HG03097 (cell line): ENCODE data around the gene LSP1.
"Not testable (repeated sequence)": the region's sequence is repeated elsewhere in the genome, so short reads cannot be mapped to it uniquely, and the experiment has no call there.

Experiments used
- ATAC-seq: cut with Tn5 transposase; IDR thresholded peaks from one replicate; pipeline ENCODE4 v1.9.1; 2021; ENCODE audit not compliant: unreplicated experiment, low FRiP score

The LSP1 gene

GRCh38 chr11:1862588-1863351 is 9.9 kb downstream of the LSP1 start:
- ATAC-seq, result no peak

GRCh38 chr11:1863352-1864216 is 10.7 kb downstream of the LSP1 start:
- ATAC-seq, result no peak

DNA sequence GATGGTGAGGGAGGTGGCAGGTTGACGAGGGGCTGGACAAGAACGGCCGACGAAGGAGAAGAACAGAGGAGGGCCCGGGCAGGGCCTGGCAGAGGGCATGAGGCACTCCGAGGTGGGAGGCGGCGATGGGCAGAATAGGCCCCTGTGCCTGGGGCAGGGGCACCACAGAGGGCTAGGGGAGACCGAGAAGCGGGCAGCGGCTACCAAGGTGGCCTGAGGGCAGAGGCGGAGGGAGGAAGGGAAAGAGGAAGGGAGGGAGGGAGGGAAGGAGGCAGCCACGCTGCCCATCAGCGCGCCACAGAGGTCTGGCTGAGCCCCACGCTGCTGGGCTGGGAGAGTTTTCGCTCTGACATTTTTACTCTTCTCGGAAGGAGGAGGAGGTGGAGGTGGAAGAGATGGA is 11.3 kb downstream of the LSP1 start:
- no peak for ATAC-seq

- ATAC-seq, result no peak
Observed at GRCh38 chr11:1864831-1865665, 12.2 kb downstream of the LSP1 start.

DNA sequence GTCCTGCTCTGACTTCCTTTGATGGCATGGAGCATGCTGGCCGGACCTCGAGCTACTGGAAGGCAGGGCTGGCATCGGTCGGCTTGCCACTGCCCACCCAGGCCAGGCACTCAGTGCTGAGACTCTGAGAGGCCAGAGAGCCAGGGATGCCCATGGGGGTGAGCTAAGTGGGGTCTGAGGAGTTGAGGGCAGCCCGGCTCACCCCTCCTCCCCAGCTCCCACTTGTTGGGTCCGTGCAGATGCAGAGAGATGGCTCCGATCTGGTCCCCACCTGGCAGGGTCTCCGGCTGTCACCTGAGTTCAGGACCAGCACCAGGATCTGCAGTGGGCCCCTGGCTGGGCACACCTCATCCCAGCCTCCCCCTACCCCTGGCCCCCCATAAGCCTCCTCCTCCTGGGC is 13.3 kb downstream of the LSP1 start:
- ATAC-seq, result no peak

DNA sequence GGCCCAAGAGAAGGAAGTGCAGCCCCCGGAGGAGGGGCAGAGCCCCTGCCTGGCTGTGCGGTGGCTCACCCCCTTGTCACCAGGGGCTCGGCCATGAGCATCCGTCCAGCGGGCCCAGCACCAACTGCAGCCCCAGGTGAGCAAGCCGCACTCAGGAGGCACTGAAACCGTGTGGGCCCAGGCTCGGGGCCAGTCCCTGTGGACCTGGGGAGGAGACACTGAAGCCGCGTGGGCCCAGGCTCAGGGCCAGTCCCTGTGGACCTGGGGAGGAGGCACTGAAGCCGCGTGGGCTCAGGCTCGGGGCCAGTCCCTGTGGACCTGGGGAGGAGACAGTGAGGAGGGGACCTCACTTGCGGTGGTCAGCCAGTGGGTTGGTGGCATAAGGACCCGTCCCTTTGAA is 13.9 kb downstream of the LSP1 start:
- no peak for ATAC-seq

- ATAC-seq, result no peak
Observed at GRCh38 chr11:1867381-1867780, 14.5 kb downstream of the LSP1 start.

DNA sequence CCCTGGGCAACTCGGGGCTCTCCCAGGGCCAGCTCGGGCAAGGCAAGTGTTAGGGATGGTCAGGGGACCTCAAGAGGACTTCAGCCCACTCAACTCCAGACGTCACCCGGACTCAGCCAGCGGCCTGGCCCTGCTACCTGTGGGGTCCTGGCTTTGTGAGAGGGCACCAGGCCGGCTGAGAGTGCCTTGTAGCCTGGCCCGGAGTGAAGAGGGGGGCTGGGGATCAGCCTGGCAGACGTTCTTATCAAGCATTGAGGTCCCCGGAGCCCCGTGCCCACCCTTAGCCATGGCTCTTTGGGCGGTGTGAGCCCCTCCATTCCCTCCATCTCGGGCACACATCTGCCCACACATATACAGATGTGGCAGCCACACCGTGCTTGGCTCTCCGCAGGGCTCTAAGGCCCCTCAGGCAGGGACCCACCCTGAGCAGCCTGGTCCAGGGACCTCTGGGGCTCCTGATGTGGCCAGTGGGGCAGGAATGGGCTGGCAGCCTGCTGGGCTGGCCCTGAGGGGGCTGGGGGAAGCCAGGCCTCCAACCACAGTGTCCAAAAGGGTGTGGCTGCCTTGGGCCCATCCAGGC is 15.3 kb downstream of the LSP1 start:
- no peak for ATAC-seq

DNA sequence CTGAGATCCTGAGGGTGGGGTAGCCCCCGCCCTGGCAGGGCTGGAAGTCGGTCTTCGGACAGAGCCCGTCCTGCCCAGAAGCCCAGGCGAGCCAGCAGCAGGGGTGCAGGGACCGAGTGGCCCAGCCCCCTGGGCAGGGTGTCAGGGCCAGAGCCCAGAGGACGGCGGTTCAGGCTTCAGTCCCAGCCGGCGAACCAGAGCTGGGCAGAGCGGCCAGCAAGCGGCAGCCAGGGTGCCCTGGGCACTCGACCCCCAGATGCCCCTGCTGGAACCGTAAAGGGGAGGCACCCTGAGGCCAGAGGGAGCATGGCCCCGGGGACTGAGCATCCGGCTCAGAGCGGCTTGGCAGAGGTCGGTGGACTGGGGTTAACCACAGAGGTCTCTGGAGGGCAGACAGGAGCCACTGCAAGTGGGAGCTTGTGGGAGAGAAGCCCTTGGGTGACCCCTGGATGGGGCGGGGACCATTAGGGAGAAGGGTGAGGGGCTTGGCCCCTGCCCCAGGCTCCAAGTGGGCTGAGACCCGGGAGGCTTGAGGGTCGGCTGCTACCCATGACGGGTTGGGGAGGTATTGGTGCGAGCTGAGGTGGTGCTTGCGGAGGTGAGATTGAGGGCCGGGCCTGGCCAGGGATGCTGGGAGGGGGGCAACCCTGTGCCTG is 15.9 kb downstream of the LSP1 start:
- ATAC-seq, result no peak

DNA sequence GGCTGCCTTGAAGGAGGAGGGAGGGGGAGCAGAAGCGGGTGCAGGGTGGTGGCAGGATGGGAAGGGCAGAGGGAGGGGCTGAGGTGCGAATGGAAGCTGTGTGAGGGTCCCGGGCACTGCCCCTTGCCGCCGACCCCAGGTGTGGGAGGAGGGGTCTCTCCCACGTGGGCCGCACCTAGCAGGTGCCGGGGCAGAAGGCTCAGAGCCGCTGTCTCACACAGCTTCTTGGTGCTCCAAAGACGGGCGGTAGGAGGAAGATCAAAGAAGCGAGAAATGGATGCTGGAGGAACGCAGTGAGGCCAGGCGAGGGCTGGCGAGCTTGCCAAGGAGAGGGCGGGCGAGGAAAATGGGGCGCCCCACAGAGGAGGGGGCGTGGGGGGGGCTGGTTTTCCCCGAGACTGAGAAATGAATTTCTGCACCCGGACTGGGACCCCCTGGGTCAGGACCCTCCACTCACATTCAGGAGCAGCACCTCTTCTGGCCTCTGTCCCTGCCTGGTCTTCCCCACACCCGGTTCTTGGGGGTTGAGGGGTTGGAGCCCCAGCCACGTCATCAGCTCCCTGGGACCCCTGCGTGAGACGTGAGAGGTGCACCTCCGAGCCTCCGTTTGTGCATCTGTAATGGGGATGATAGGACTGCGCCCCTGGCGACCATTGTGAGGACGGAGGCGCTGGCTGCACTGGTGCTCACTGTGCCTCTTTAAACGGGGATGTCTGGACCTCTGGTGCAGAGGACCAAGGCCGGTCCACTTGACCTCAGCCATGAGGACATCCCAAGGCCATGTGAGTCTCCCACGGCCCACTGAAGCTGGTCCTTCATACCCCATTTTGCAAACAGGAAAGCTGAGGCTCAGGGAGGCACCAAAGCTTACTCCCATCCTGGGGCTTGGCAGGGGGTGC is 16.8 kb downstream of the LSP1 start:
- no peak for ATAC-seq

DNA sequence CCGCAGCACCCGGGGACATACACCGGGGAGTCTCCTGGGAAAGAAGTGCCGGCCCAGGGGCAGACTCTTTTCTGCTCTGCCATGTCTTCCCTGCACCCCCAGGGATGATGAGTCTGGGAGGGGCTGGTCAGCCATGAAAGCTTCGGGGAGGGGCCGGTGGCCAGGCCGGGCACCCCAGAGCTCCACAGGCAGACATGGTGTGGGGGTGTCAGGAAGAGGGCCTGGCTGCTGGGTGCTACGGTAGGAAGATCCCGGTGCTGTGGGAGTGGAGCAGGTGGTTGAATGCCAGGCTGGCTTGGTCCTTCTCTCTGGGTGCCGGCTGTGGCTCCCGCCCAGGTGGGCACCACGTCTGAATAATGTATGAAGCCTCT is 17.4 kb downstream of the LSP1 start:
- ATAC-seq, result no peak

- ATAC-seq, result no peak
Observed at GRCh38 chr11:1870721-1871466, 18.0 kb downstream of the LSP1 start.

DNA sequence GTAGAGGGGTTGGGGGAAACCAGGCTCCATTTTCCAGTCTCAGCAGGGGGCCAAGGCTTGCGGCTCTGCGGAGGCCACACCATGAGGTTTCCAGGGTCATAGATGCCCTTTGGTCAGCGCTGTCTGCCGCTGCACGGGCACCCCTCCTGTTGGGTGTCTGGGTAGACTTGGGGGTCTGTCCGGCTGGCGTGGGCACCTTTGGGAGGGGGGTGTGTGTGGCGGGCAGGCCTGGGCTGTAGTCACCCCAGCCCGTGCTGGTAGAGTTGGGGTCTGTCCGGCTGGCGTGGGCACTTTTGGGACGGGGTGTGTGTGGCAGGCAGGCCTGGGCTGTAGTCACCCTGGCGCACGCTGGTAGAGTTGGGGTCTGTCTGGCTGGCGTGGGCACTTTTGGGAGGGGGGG is 18.6 kb downstream of the LSP1 start:
- no peak for ATAC-seq

- ATAC-seq, result no peak
Observed at GRCh38 chr11:1872267-1872985, 19.5 kb downstream of the LSP1 start.

DNA sequence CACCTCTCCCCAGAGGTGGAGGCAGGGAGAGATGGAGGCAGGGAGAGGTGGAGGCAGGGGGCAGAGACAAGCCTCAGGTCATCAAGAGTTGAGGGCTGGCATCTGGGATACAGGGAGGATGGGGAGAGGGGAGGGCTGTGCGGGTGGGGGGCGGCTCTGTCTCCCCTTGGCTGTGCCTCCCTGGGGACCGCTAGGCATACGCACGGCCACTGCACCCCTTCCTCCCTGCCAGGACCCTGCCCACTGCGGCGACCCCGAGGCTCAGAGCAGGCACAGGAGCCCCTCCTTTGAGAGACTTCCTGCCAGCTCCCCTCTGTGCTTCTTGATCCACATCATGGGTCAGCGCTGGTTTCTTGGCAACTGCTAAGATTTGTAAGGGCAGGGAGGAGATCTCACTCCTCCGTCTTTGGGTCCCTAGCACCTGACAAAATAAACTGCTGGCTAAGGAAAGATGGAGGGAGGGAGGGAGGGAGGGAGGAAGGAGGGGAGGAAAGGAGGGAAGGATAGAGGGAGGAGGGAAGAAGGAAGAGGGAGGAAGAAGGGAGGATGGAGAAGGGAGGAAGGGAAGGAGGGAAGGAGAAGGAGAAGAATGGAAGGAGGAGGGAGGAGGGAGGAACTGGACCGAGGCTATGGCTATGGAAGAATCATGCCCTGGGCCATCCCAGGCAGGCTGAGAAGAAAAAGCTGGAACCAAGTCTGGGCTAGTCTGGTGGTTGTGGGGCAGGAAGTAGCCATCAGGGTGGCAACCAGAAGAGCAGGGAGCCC is 20.3 kb downstream of the LSP1 start:
- ATAC-seq, result no peak

GRCh38 chr11:1873813-1874150 is 20.9 kb downstream of the LSP1 start:
- ATAC-seq, result not testable (repeated sequence)

DNA sequence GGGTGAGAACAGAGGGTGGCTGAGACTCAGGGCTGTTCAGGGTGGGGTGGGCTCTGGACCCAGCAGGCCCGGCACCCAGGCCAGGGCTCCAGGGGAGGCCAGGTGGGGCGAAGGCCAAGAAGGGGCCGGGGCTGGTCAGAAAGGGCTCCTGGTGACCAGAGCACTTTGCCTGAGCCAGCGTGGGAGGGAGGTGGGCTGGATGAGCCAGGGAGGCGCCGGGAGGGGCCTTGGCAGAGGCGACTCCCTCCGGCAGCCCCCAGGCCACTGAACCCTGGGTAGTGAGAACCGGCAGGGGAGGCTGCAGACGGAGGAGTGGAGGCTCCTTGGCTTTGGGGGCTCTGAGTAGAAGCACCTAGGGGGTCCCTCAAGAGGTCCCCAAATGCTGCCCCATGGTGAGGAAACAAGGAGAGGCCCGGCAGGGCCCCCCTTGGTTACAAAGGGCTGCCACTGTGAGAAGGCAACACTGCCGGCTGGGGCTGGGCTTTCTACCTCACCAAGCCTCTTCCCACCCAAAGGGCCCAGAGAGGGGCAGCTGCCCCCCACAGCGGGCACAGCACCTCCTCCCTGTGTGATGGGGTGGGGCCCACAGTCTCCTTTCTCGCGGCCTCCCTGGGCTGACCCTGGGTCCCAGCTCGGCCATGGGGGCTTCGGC is 21.7 kb downstream of the LSP1 start:
- not testable (repeated sequence) for ATAC-seq
